OCI-LY1 (cell line): Measurements from ENCODE around the gene SEMA4B.

Experiments
- EZH2 ChIP-seq: fragments of 200-600 bp; sonication (generic), shearing (Covaris generic); IDR thresholded peaks from 2 replicates; pipeline ENCODE4 v1.8.0; 2017; ENCODE audit warnings: borderline replicate concordance, mixed run types, mild to moderate bottlenecking, antibody characterized with exemption, low read length, moderate library complexity, mixed read lengths
- TF ChIP-seq, protein P1 (sequence below): fragments of 200-600 bp; sonication (generic), shearing (Covaris generic); IDR thresholded peaks from 2 replicates; pipeline ENCODE4 v1.5.1; 2017; ENCODE audit warnings: mild to moderate bottlenecking, antibody characterized with exemption, low read length, moderate library complexity, mixed read lengths

DNA sequence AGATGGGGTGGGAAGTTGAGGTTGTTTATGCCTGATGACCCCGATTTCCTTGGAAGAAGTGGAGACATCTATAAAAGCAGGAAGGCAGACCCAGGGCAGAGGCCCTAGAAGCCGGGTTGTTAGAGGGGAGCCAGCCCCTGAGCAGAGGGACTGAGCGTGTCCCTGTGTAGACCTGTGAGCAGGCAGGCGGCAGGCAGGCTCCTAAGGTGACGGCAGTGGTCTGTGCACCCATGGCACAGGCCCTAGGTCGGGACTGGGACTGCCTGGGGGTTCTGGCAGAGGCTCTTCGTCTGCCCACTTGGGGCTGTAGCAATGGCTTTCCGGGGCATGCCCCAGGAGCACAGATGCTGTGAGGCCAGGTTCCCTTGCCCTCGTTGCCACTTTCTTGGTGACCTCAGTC is 9.9 kb downstream of the SEMA4B start:
- TF ChIP-seq, protein P1, sequence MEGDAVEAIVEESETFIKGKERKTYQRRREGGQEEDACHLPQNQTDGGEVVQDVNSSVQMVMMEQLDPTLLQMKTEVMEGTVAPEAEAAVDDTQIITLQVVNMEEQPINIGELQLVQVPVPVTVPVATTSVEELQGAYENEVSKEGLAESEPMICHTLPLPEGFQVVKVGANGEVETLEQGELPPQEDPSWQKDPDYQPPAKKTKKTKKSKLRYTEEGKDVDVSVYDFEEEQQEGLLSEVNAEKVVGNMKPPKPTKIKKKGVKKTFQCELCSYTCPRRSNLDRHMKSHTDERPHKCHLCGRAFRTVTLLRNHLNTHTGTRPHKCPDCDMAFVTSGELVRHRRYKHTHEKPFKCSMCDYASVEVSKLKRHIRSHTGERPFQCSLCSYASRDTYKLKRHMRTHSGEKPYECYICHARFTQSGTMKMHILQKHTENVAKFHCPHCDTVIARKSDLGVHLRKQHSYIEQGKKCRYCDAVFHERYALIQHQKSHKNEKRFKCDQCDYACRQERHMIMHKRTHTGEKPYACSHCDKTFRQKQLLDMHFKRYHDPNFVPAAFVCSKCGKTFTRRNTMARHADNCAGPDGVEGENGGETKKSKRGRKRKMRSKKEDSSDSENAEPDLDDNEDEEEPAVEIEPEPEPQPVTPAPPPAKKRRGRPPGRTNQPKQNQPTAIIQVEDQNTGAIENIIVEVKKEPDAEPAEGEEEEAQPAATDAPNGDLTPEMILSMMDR: no peak
- no peak for TF ChIP-seq EZH2
